Measurements from ENCODE around the gene ZMYND11.

Gene ZMYND11

DNA sequence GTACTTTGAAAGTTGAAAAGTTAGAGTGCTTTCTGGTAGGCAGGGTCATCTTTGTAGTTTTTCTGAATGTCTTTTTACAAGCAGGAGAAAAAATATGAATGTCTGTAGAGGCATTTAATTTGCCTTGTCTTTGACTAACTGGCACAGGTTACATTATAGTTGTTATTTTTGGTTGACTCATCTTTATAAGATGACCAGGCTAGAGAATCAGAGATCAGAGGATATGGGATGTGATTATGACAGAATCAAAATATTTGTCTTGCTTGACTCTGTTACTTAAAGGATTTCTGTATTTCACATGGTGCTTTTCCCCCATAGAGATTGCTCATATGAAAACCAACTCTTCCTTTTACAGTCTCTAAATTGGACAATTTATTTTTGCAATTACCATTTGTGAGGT, 2.4 kb downstream of the ZMYND11 start:
- TF ChIP-seq CTCF (conservative IDR thresholded peaks at IDR 0.05; ENCODE audit: low read depth, low read length) = no peak
- DNase-seq (ENCODE audit: low read depth) = peak; percentile 41

GRCh38 chr10:142371-142770, 7.1 kb downstream of the ZMYND11 start:
- TF ChIP-seq CTCF (conservative IDR thresholded peaks at IDR 0.05; ENCODE audit: low read depth, low read length) = no peak
- no peak overlapping the region for H3K4me3 ChIP-seq (ENCODE audit: low read depth, low read length)
- no peak for DNase-seq (ENCODE audit: low read depth)

More for the DNA sequence above, 2.4 kb downstream of the ZMYND11 start:
- H3K4me3 ChIP-seq (ENCODE audit: low read depth, low read length) = no peak overlapping the region

- H3K4me3 ChIP-seq (ENCODE audit: low read depth, low read length) = no peak overlapping the region
- no peak for TF ChIP-seq CTCF (conservative IDR thresholded peaks at IDR 0.05; ENCODE audit: low read depth, low read length)
- no peak for DNase-seq (ENCODE audit: low read depth)
Observed at GRCh38 chr10:152915-153314, 17.7 kb downstream of the ZMYND11 start.

DNA sequence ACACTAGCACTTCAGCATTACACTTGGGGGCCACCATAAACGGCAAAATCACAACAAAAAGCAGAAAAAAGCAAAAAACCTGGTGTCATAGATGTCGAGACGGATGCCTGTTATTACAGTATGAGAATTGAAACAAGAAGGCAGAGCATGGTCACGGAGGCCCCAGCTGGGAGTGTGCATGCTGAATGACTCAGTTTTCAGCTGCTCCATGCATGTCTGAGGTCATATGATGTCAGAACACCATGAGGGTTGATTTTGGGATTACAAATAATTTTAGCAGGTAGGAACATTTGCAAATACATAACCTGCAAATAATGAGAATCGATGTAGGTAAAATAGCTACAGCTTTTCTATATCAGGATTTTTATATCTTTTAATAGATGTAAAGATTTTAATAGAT, 19.1 kb downstream of the ZMYND11 start:
- H3K4me3 ChIP-seq (ENCODE audit: low read depth, low read length) = no peak overlapping the region
- TF ChIP-seq CTCF (conservative IDR thresholded peaks at IDR 0.05; ENCODE audit: low read depth, low read length) = no peak
- DNase-seq (ENCODE audit: low read depth) = peak; percentile 82

GRCh38 chr10:167383-167782, 32.1 kb downstream of the ZMYND11 start:
- H3K4me3 ChIP-seq (ENCODE audit: low read depth, low read length) = no peak overlapping the region
- no peak for TF ChIP-seq CTCF (conservative IDR thresholded peaks at IDR 0.05; ENCODE audit: low read depth, low read length)
- DNase-seq (ENCODE audit: low read depth) = no peak

DNA sequence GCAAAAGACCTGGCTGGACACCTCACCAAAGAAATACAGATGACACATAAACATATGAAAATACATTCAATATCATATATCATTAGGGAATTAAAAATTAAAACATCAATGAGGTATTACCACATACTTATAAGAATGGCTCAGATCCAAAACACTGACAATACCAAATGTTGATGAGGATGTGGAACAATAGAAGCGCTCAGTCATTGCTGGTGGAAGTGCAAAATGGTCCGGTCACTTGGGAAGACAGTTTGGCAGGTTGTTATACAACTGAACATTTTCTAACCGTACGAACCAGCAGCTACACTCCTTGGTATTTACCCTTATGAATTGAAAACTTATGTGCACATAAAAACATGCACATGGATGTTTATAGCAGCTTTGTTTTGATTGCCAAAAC, 38.5 kb downstream of the ZMYND11 start:
- DNase-seq (ENCODE audit: low read depth) = no peak
- no peak for TF ChIP-seq CTCF (conservative IDR thresholded peaks at IDR 0.05; ENCODE audit: low read depth, low read length)
- no peak overlapping the region for H3K4me3 ChIP-seq (ENCODE audit: low read depth, low read length)

DNA sequence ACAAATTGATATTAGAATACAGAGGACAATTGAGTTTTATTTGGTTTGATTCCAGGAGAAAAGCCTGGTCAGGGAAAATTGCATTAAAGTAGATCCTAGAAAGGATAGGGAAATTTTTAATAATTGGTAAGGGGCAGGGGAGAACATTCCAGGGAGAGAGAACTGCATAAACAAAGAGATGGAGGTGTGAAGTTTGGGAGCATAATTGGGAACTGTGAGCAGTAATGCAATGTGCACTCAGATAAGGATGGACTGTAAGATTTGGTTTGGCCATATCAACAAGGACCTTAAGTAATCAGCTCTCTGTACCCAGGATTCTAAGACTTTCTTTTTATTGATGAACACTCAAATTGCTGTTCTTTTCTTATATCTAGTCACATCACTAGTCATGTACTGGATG, 41.4 kb downstream of the ZMYND11 start:
- TF ChIP-seq CTCF (conservative IDR thresholded peaks at IDR 0.05; ENCODE audit: low read depth, low read length) = no peak

More for the DNA sequence above, 41.4 kb downstream of the ZMYND11 start:
- no peak overlapping the region for H3K4me3 ChIP-seq (ENCODE audit: low read depth, low read length)
- no peak for DNase-seq (ENCODE audit: low read depth)
